RWPE1 (cell line): ENCODE data around the gene BSN.
"Not testable (repeated sequence)": the region's sequence is repeated elsewhere in the genome, so short reads cannot be mapped to it uniquely, and the experiment has no call there.

Experiments used
- CTCF ChIA-PET: fragments of 350-600 bp; sonication (Branson Sonifier 250); formaldehyde crosslinking; extraction: SDS; loops from one replicate; lab custom pipeline; 2021; lab: Yijun Ruan, JAX
- POLR2A ChIA-PET: fragments of 400-600 bp; formaldehyde crosslinking; extraction: SDS; loops from one replicate; lab custom pipeline; 2020; ENCODE audit warnings: antibody characterized with exemption; ENCODE audit not compliant: low non-redundant PET; lab: Yijun Ruan, JAX
- DNase-seq: peaks from one replicate; pipeline ENCODE4 v3.0.0; 2012; ENCODE audit warnings: low spot score
- H3K27ac ChIP-seq: fragments of 450-650 bp; 2 replicates; pipeline ENCODE4 v1.5.1; 2017
- CTCF ChIP-seq: fragments of 450-650 bp; conservative IDR thresholded peaks from 2 replicates; pipeline ENCODE4 v1.5.1; 2017; ENCODE audit warnings: low read depth, mild to moderate bottlenecking

The BSN gene

GRCh38 chr3:49566312-49566711 lies 12.0 kb downstream of the BSN start:
- TF ChIP-seq CTCF = no peak
- ChIA-PET POLR2A (no interaction called here), CTCF (interaction anchor here (0.7 kb wide), 1 partner anchor 132 kb away, joined by 3 read pairs; no protein-coding TSS in a partner anchor)

GRCh38 chr3:49567406-49567805 lies 13.1 kb downstream of the BSN start:
- ChIA-PET POLR2A (no interaction called here), CTCF (no interaction called here)

More at GRCh38 chr3:49566312-49566711, 12.0 kb downstream of the BSN start:
- DNase-seq = no peak
- no peak overlapping the region for H3K27ac ChIP-seq

GRCh38 chr3:49568965-49569364 lies 14.7 kb downstream of the BSN start:
- H3K27ac ChIP-seq = no peak overlapping the region
- ChIA-PET CTCF (no interaction called here), POLR2A (no interaction called here)
- no peak for DNase-seq
- TF ChIP-seq CTCF = no peak

More at GRCh38 chr3:49567406-49567805, 13.1 kb downstream of the BSN start:
- no peak overlapping the region for H3K27ac ChIP-seq
- no peak for TF ChIP-seq CTCF
- DNase-seq = no peak

- TF ChIP-seq CTCF = no peak
- no peak for DNase-seq
- no peak overlapping the region for H3K27ac ChIP-seq
- ChIA-PET CTCF (interaction anchor here (0.8 to 0.9 kb wide), 2 partner anchors 31 to 52 kb away, joined by 3 to 5 read pairs; no protein-coding TSS in a partner anchor), POLR2A (no interaction called here)
Observed at GRCh38 chr3:49570028-49570654, 15.9 kb downstream of the BSN start.

- CTCF ChIA-PET = no interaction called here
- no peak for TF ChIP-seq CTCF
- POLR2A ChIA-PET = no interaction called here
Observed at GRCh38 chr3:49582177-49582576, 27.9 kb downstream of the BSN start.

GRCh38 chr3:49585261-49585755 lies 31.0 kb downstream of the BSN start:
- DNase-seq, POLR2A ChIA-PET, H3K27ac ChIP-seq: not testable (repeated sequence)
- CTCF ChIA-PET = interaction anchor here (0.8 kb wide), 1 partner anchor 53 kb away, joined by 3 read pairs; no protein-coding TSS in a partner anchor

More at GRCh38 chr3:49582177-49582576, 27.9 kb downstream of the BSN start:
- H3K27ac ChIP-seq = no peak overlapping the region
- DNase-seq = no peak

GRCh38 chr3:49591615-49592014 lies 37.3 kb downstream of the BSN start:
- H3K27ac ChIP-seq = no peak overlapping the region
- ChIA-PET POLR2A (no interaction called here), CTCF (no interaction called here)
- DNase-seq = no peak
- TF ChIP-seq CTCF = no peak
